ENCODE data around the gene TNFRSF19. TPM values are rescaled to one million over a fixed set of nuclear protein-coding genes. Genes with fewer than 3 reads are reported as not detected.

TNFRSF19 gene
- total RNA-seq, 2 donors from 2014 or later, result 0.82 to 0.90 TPM

- Histone ChIP-seq H3K27ac (peak overlapping the region; percentile 49), H3K9me3 (no peaks in the 10 kb centered on the region), H3K4me3 (peak overlapping the region; percentile 79), H3K27me3 (peaks cover 16% of the 10 kb centered on the region), H3K4me1 (no peaks in the 10 kb centered on the region), H3K36me3 (no peaks in the 10 kb centered on the region), H3K9ac (ENCODE audit: low read depth in 2 of 2, low read length in 2 of 2) (peak overlapping the region in 1 of 2 donors; percentile 57)
- intact Hi-C loops (cut with DNase I), result no loop called here
- TF ChIP-seq CTCF (IDR thresholded peaks at IDR 0.05), result peak; percentile 59
- DNase-seq, result peak; percentile 80
Measured at GRCh38 chr13:23578411-23579071, 8.3 kb downstream of the TNFRSF19 start.

- DNase-seq, result peak; percentile 95
Measured at GRCh38 chr13:23579072-23579895, 9.1 kb downstream of the TNFRSF19 start.

GRCh38 chr13:23579896-23580683 lies 9.9 kb downstream of the TNFRSF19 start:
- H3K27ac ChIP-seq, result no peak overlapping the region
- H3K4me1 ChIP-seq, result no peaks in the 10 kb centered on the region
- no peak for TF ChIP-seq CTCF (IDR thresholded peaks at IDR 0.05)
- peaks cover 16% of the 10 kb centered on the region for H3K27me3 ChIP-seq
- DNase-seq, result no peak
- peak overlapping the region in 1 of 2 donors; percentile 50 for H3K9ac ChIP-seq (ENCODE audit: low read depth in 2 of 2, low read length in 2 of 2)
- H3K36me3 ChIP-seq, result no peaks in the 10 kb centered on the region
- no peaks in the 10 kb centered on the region for H3K9me3 ChIP-seq
- intact Hi-C loops (cut with DNase I), result loop anchor here (10.0 kb wide), 1 partner anchor 285 kb away; no protein-coding TSS in a partner anchor
- H3K4me3 ChIP-seq, result peak overlapping the region; percentile 79

More at GRCh38 chr13:23579072-23579895, 9.1 kb downstream of the TNFRSF19 start:
- intact Hi-C loops (cut with DNase I), result no loop called here
- Histone ChIP-seq H3K9me3 (no peaks in the 10 kb centered on the region), H3K9ac (ENCODE audit: low read depth in 2 of 2, low read length in 2 of 2) (peak overlapping the region in 1 of 2 donors; percentile 57), H3K27ac (peak overlapping the region; percentile 49), H3K27me3 (peaks cover 16% of the 10 kb centered on the region), H3K36me3 (no peaks in the 10 kb centered on the region), H3K4me3 (peak overlapping the region; percentile 79), H3K4me1 (no peaks in the 10 kb centered on the region)
- no peak for TF ChIP-seq CTCF (IDR thresholded peaks at IDR 0.05)

- Histone ChIP-seq H3K27ac (no peak overlapping the region), H3K9ac (ENCODE audit: low read depth in 2 of 2, low read length in 2 of 2) (no peak overlapping the region), H3K27me3 (peaks cover 16% of the 10 kb centered on the region), H3K4me1 (no peaks in the 10 kb centered on the region), H3K36me3 (no peaks in the 10 kb centered on the region), H3K4me3 (no peak overlapping the region), H3K9me3 (no peaks in the 10 kb centered on the region)
- TF ChIP-seq CTCF (IDR thresholded peaks at IDR 0.05), result no peak
- intact Hi-C loops (cut with DNase I), result loop anchor here (10.0 kb wide), 1 partner anchor 284 kb away; no protein-coding TSS in a partner anchor
- DNase-seq, result no peak
Measured at GRCh38 chr13:23580684-23581060, 10.5 kb downstream of the TNFRSF19 start.

GRCh38 chr13:23583491-23583890 lies 13.3 kb downstream of the TNFRSF19 start:
- DNase-seq, result no peak
- Histone ChIP-seq H3K27me3 (peaks cover 16% of the 10 kb centered on the region), H3K4me3 (no peak overlapping the region), H3K36me3 (no peaks in the 10 kb centered on the region), H3K4me1 (no peaks in the 10 kb centered on the region), H3K9me3 (no peaks in the 10 kb centered on the region), H3K9ac (ENCODE audit: low read depth in 2 of 2, low read length in 2 of 2) (no peak overlapping the region), H3K27ac (no peak overlapping the region)
- intact Hi-C loops (cut with DNase I), result loop anchor here (10.0 kb wide), 1 partner anchor 281 kb away; no protein-coding TSS in a partner anchor
- TF ChIP-seq CTCF (IDR thresholded peaks at IDR 0.05), result no peak

Measured in colonic mucosa (tissue), 4 donors.